ENCODE data around the gene ANGPTL1. TPM values are rescaled to one million over a fixed set of nuclear protein-coding genes. Genes with fewer than 3 reads are reported as not detected.
"Not testable (repeated sequence)": the region's sequence is repeated elsewhere in the genome, so short reads cannot be mapped to it uniquely, and the experiment has no call there.

ANGPTL1 gene
- polyA plus RNA-seq, 3 donors, result 9.4 to 24.3 (median 22.5) TPM

- no peak overlapping the region for H3K27ac ChIP-seq (ENCODE audit: low read depth, low read length)
- WGBS, 3 donors, result 36 to 62% (median 58%) methylated on average over 1 of the region's 1 CpG
Observed at GRCh38 chr1:178870221-178870620, 656 bp downstream of the ANGPTL1 start.

GRCh38 chr1:178869119-178869697 is 1.7 kb downstream of the ANGPTL1 start:
- WGBS, 3 donors, result 46 to 62% (median 60%) methylated on average over 3 of the region's 3 CpGs
- H3K27ac ChIP-seq (ENCODE audit: low read depth, low read length), result no peak overlapping the region

GRCh38 chr1:178868706-178869105 is 2.2 kb downstream of the ANGPTL1 start:
- WGBS, 3 donors, result 54 to 60% (median 57%) methylated on average over 1 of the region's 1 CpG
- no peak overlapping the region for H3K27ac ChIP-seq (ENCODE audit: low read depth, low read length)

- WGBS, 3 donors, result 47 to 57% (median 49%) methylated on average over 5 of the region's 5 CpGs
- H3K27ac ChIP-seq (ENCODE audit: low read depth, low read length), result no peak overlapping the region
Observed at GRCh38 chr1:178867670-178868069, 3.2 kb downstream of the ANGPTL1 start.

- 65 to 86% (median 83%) methylated on average over 6 of the region's 6 CpGs for WGBS, 3 donors
- no peak overlapping the region for H3K27ac ChIP-seq (ENCODE audit: low read depth, low read length)
Observed at GRCh38 chr1:178864326-178864725, 6.6 kb downstream of the ANGPTL1 start.

- H3K27ac ChIP-seq (ENCODE audit: low read depth, low read length), result no peak overlapping the region
Observed at GRCh38 chr1:178862864-178863263, 8.0 kb downstream of the ANGPTL1 start.

- no peak overlapping the region for H3K27ac ChIP-seq (ENCODE audit: low read depth, low read length)
- 97 to 100% (median 97%) methylated on average over 3 of the region's 3 CpGs for WGBS, 3 donors
Observed at GRCh38 chr1:178862416-178862815, 8.5 kb downstream of the ANGPTL1 start.

GRCh38 chr1:178857126-178857525 is 13.8 kb downstream of the ANGPTL1 start:
- H3K27ac ChIP-seq (ENCODE audit: low read depth, low read length), result no peak overlapping the region
- WGBS, 3 donors, result 97 to 99% (median 98%) methylated on average over 2 of the region's 2 CpGs

- no peak overlapping the region for H3K27ac ChIP-seq (ENCODE audit: low read depth, low read length)
- 59 to 78% (median 61%) methylated on average over 2 of the region's 2 CpGs for WGBS, 3 donors
Observed at GRCh38 chr1:178849918-178850317, 21.0 kb downstream of the ANGPTL1 start.

- H3K27ac ChIP-seq (ENCODE audit: low read depth, low read length), result not testable (repeated sequence)
- 93 to 100% (median 98%) methylated on average over 1 of the region's 1 CpG for WGBS, 3 donors
Observed at GRCh38 chr1:178847919-178848318, 23.0 kb downstream of the ANGPTL1 start.

- H3K27ac ChIP-seq (ENCODE audit: low read depth, low read length), result no peak overlapping the region
- WGBS, 3 donors, result 41 to 69% (median 68%) methylated on average over 2 of the region's 2 CpGs
Observed at GRCh38 chr1:178847396-178847849, 23.5 kb downstream of the ANGPTL1 start.

- no peak overlapping the region for H3K27ac ChIP-seq (ENCODE audit: low read depth, low read length)
Observed at GRCh38 chr1:178846306-178846705, 24.6 kb downstream of the ANGPTL1 start.

GRCh38 chr1:178844436-178844835 is 26.4 kb downstream of the ANGPTL1 start:
- H3K27ac ChIP-seq (ENCODE audit: low read depth, low read length), result no peak overlapping the region
- WGBS, 3 donors, result 61 to 85% (median 63%) methylated on average over 3 of the region's 3 CpGs

GRCh38 chr1:178825167-178825566 is 45.7 kb downstream of the ANGPTL1 start:
- WGBS, 3 donors, result 85 to 95% (median 95%) methylated on average over 2 of the region's 2 CpGs
- H3K27ac ChIP-seq (ENCODE audit: low read depth, low read length), result no peak overlapping the region

- H3K27ac ChIP-seq (ENCODE audit: low read depth, low read length), result no peak overlapping the region
- 94 to 100% (median 100%) methylated on average over 1 of the region's 1 CpG for WGBS, 3 donors
Observed at GRCh38 chr1:178821134-178821866, 49.6 kb downstream of the ANGPTL1 start.

- WGBS, 3 donors, result 82 to 98% (median 96%) methylated on average over 4 of the region's 4 CpGs
- no peak overlapping the region for H3K27ac ChIP-seq (ENCODE audit: low read depth, low read length)
Observed at GRCh38 chr1:178819123-178819522, 51.8 kb downstream of the ANGPTL1 start.

GRCh38 chr1:178818416-178818815 is 52.5 kb downstream of the ANGPTL1 start:
- no peak overlapping the region for H3K27ac ChIP-seq (ENCODE audit: low read depth, low read length)
- 80 to 100% (median 81%) methylated on average over 2 of the region's 2 CpGs for WGBS, 3 donors

GRCh38 chr1:178810585-178810984 is 60.3 kb downstream of the ANGPTL1 start:
- no peak overlapping the region for H3K27ac ChIP-seq (ENCODE audit: low read depth, low read length)

- WGBS, 3 donors, result 94 to 96% (median 95%) methylated on average over 3 of the region's 3 CpGs
- H3K27ac ChIP-seq (ENCODE audit: low read depth, low read length), result no peak overlapping the region
Observed at GRCh38 chr1:178808529-178808928, 62.3 kb downstream of the ANGPTL1 start.

- 92 to 94% (median 94%) methylated on average over 9 of the region's 9 CpGs for WGBS, 3 donors
- H3K27ac ChIP-seq (ENCODE audit: low read depth, low read length), result no peak overlapping the region
Observed at GRCh38 chr1:178806665-178807300, 64.1 kb downstream of the ANGPTL1 start.
